HepG2 (cell line): ENCODE measurements around the gene SPTBN4. TPM values are rescaled to one million over a fixed set of nuclear protein-coding genes. Genes with fewer than 3 reads are reported as not detected.

Source experiments
- ATAC-seq: fragments of 200-7000 bp; cut with Tn5 transposase; 3 replicates; pipeline ENCODE4 v1.9.1; 2020; ENCODE audit warnings: mild to moderate bottlenecking, moderate library complexity
- BruUV-seq: library from RNA; stranded (reverse); fragments of 400-500 nt; replicated peaks from 2 replicates; lab custom pipeline; 2021; lab: Mats Ljungman, UMichigan
- CTCF ChIA-PET: fragments of 300-600 bp; formaldehyde crosslinking; extraction: SDS; loops from one replicate; lab custom pipeline; 2021; ENCODE audit warnings: low total read pairs, inconsistent platforms, low intra/inter-chr PET ratio; lab: Yijun Ruan, JAX
- POLR2A ChIA-PET: fragments of 350-600 bp; sonication (Branson Sonifier 250); formaldehyde crosslinking; loops from one replicate; lab custom pipeline; 2020; ENCODE audit warnings: antibody characterized with exemption, inconsistent platforms; lab: Yijun Ruan, JAX
- DNase-seq: peaks from one replicate; pipeline ENCODE4 v3.0.0-alpha.2; 2015; ENCODE audit warnings: low spot score
- FAIRE-seq: peaks from 3 replicates; lab custom pipeline; 2011; peaks lifted over from hg19 to GRCh38; lab: Jason Lieb, UNC
- H2AFZ ChIP-seq: one replicate; pipeline ENCODE4 v1.6.1; 2011; ENCODE audit warnings: low read length, inconsistent platforms
- H3K27ac ChIP-seq: fragments of 300-600 bp; 3 replicates; pipeline ENCODE4 v1.8.0; 2011; ENCODE audit warnings: mixed run types, mild to moderate bottlenecking, mixed read lengths, low read length, inconsistent platforms; ENCODE audit not compliant: insufficient read depth; ENCODE audit errors: extremely low read length
- H3K27me3 ChIP-seq, 2 experiments: fragments of 200-600 bp in 1 of 2; 2 replicates in 1 of 2; 3 replicates in 1 of 2; pipeline versions ENCODE4 v1.6.0 to v1.8.0; 2011; ENCODE audit warnings: low read length in 2 of 2, mild to moderate bottlenecking in 2 of 2, moderate library complexity in 2 of 2, inconsistent platforms in 1 of 2; ENCODE audit not compliant: insufficient read depth in 2 of 2, control insufficient read depth in 1 of 2
- H3K36me3 ChIP-seq, 2 experiments: fragments of 200-600 bp in 1 of 2; replicated peaks in 1 of 2; 2 replicates in 1 of 2; 3 replicates in 1 of 2; pipeline versions ENCODE4 v1.5.1 to v1.8.0; 2011; ENCODE audit warnings: low read length in 2 of 2, inconsistent platforms in 1 of 2; ENCODE audit not compliant: insufficient read depth in 2 of 2, control insufficient read depth in 1 of 2
- H3K4me1 ChIP-seq: 2 replicates; pipeline ENCODE4 v1.5.1; 2012; ENCODE audit warnings: low read length, inconsistent platforms; ENCODE audit not compliant: insufficient read depth
- H3K4me2 ChIP-seq: 2 replicates; pipeline ENCODE4 v1.6.0; 2011; ENCODE audit warnings: low read depth, low read length, inconsistent platforms
- H3K4me3 ChIP-seq, 3 experiments: fragments of 200-600 bp in 1 of 3; sonication (generic), shearing (Covaris generic) in 1 of 3; replicated peaks in 1 of 3; 2 replicates each; pipeline ENCODE4 v1.5.1; 2011 to 2016; ENCODE audit warnings: low read length in 3 of 3, inconsistent platforms in 2 of 3, low read depth in 2 of 3, mild to moderate bottlenecking in 2 of 3, control low read depth in 1 of 3, mixed read lengths in 1 of 3; ENCODE audit not compliant: insufficient read depth in 1 of 3
- H3K79me2 ChIP-seq: one replicate; pipeline ENCODE4 v1.6.1; 2011; ENCODE audit warnings: low read length, inconsistent platforms; ENCODE audit not compliant: insufficient read depth
- H3K9ac ChIP-seq: 2 replicates; pipeline ENCODE4 v1.6.0; 2011; ENCODE audit warnings: mild to moderate bottlenecking, low read depth, low read length, inconsistent platforms; ENCODE audit not compliant: insufficient read depth
- H3K9me3 ChIP-seq: 2 replicates; pipeline ENCODE4 v1.5.1; 2012; ENCODE audit warnings: mild to moderate bottlenecking, low read length
- H4K20me1 ChIP-seq: 2 replicates; pipeline ENCODE4 v1.6.0; 2011; ENCODE audit warnings: inconsistent platforms, mild to moderate bottlenecking, low read length, moderate library complexity; ENCODE audit not compliant: insufficient read depth
- DBP ChIP-seq: sonication (generic); formaldehyde crosslinking; IDR thresholded peaks from 2 replicates; pipeline ENCODE4 v1.4.0; 2020; ENCODE audit warnings: missing genetic modification reagents; ENCODE audit errors: not compliant biosample characterization
- IRX3 ChIP-seq: sonication (generic); formaldehyde crosslinking; IDR thresholded peaks from 2 replicates; pipeline ENCODE4 v1.8.1; 2023; ENCODE audit warnings: mild to moderate bottlenecking, low read depth, missing genetic modification reagents, borderline replicate concordance
- MLX ChIP-seq: IDR thresholded peaks from 2 replicates; pipeline ENCODE4 v1.6.1; 2016
- NFE2L2 ChIP-seq: fragments of 150-350 bp; IDR thresholded peaks from 2 replicates; pipeline ENCODE4 v1.6.1; 2014; ENCODE audit warnings: low read length
- NFKBIZ ChIP-seq: IDR thresholded peaks from 2 replicates; pipeline ENCODE4 v1.6.1; 2018; ENCODE audit warnings: missing genetic modification reagents, missing compliant biosample characterization
- NFYC ChIP-seq: IDR thresholded peaks from 2 replicates; pipeline ENCODE4 v1.6.1; 2016; ENCODE audit warnings: missing genetic modification reagents, missing compliant biosample characterization
- ZBTB33 ChIP-seq: sonication (generic); formaldehyde crosslinking; IDR thresholded peaks from 2 replicates; pipeline ENCODE4 v1.4.0; 2020; ENCODE audit warnings: missing genetic modification reagents
- ZNF253 ChIP-seq: sonication (generic); formaldehyde crosslinking; IDR thresholded peaks from 2 replicates; pipeline ENCODE4 v1.8.0; 2022; ENCODE audit warnings: mild to moderate bottlenecking, missing genetic modification reagents, borderline replicate concordance
- ZNF512 ChIP-seq: sonication (generic); formaldehyde crosslinking; IDR thresholded peaks from 2 replicates; pipeline ENCODE4 v1.4.0; 2020; ENCODE audit warnings: mild to moderate bottlenecking, missing genetic modification reagents
- ZNF576 ChIP-seq: sonication (generic); formaldehyde crosslinking; IDR thresholded peaks from 2 replicates; pipeline ENCODE4 v1.4.0; 2020; ENCODE audit warnings: mild to moderate bottlenecking, missing genetic modification reagents
- ZNF652 ChIP-seq: IDR thresholded peaks from 2 replicates; pipeline ENCODE4 v1.6.1; 2016; ENCODE audit warnings: low read depth, borderline replicate concordance
- ZNF737 ChIP-seq: sonication (generic); formaldehyde crosslinking; IDR thresholded peaks from 2 replicates; pipeline ENCODE4 v1.5.0; 2020; ENCODE audit warnings: missing genetic modification reagents, mild to moderate bottlenecking, borderline replicate concordance
- WGBS: methylation state at CpG from one replicate; pipeline ENCODE4 v1.1.6; 2017; ENCODE audit warnings: low lambda C conversion rate; 5-methylcytosine and 5-hydroxymethylcytosine counted together
- in situ Hi-C: cut with HindIII; loops from 2 replicates; pipeline ENCODE4 v1.10.0; 2017; ENCODE audit warnings: low pct_unique_long_range_greater_than_20kb; ENCODE audit not compliant: extremely low pct_ligation_motif_present
- intact Hi-C: fragments of 100-400 bp; cut with micrococcal nuclease; formaldehyde crosslinking; loops from one replicate; pipeline ENCODE4 v1.10.0; 2022; ENCODE audit not compliant: unreplicated experiment
- polyA plus RNA-seq, 8 experiments: library from polyadenylated mRNA; depleted of rRNA in 3 of 8; stranded (reverse) in 7 of 8; unstranded in 1 of 8; fragments of >200 nt; fragmentation: Illumina TruSeq in 4 of 8; extraction: Trizol in 4 of 8; gene quantifications; 2 replicates each; pipeline versions ENCODE4 v1.2.1 to v1.2.3, GENCODE V29; 2011 to 2016; ENCODE audit warnings: low read depth in 4 of 8, missing spikeins in 1 of 8, mixed read lengths in 1 of 8; ENCODE audit not compliant: insufficient read depth in 1 of 8
- total RNA-seq, 5 experiments: library from RNA; depleted of rRNA; stranded (reverse); fragments of >200 nt; fragmentation: Illumina TruSeq; extraction: Trizol; gene quantifications; 2 replicates each; pipeline ENCODE4 v1.2.3, GENCODE V29; 2016; ENCODE audit warnings: low read depth in 1 of 5

The SPTBN4 gene
- total and polyA plus RNA-seq, 2 of the 13 experiments (the other 11 are each of a cell fraction or from before 2014, with no cell fraction given) = 0.11 TPM

- Histone ChIP-seq H3K4me2 (no peak overlapping the region), H3K4me1 (no peaks in the 10 kb centered on the region), H2AFZ (no peak overlapping the region), H3K9me3 (no peaks in the 10 kb centered on the region), H3K9ac (no peak overlapping the region), H3K4me3 (no peak overlapping the region), H3K27ac (no peak overlapping the region), H3K27me3 (no peaks in the 10 kb centered on the region), H3K36me3 (0 out of 5 replicates have a peak, but pooled peaks cover 0 to 1% of the 10 kb centered on the region in 2 experiments), H4K20me1 (no peaks in the 10 kb centered on the region), H3K79me2 (no peaks in the 10 kb centered on the region)
- ATAC-seq (no peak), DNase-seq (no peak), FAIRE-seq (no peak)
- no peak for TF ChIP-seq ZNF576 (CRISPR knock-in tag)
- TF ChIP-seq NFKBIZ (CRISPR knock-in tag) = no peak
- TF ChIP-seq ZNF512 (CRISPR knock-in tag) = no peak
- no peak for TF ChIP-seq NFE2L2
- POLR2A ChIA-PET = no interaction called here
- CTCF ChIA-PET = no interaction called here
- no TSS peak for BruUV-seq
- in situ Hi-C loops (no loop called here), intact Hi-C loops (no loop called here)
- 97% methylated on average over 4 of the region's 14 CpGs for WGBS
Observed at GRCh38 chr19:40583283-40583682, 116.5 kb downstream of the SPTBN4 start.

GRCh38 chr19:40584007-40584406 lies 117.2 kb downstream of the SPTBN4 start:
- TF ChIP-seq ZNF652 (CRISPR knock-in tag) = 0 out of 2 replicates have a peak, but pooled peaks have one; percentile 36
- no peak for TF ChIP-seq ZNF253 (CRISPR knock-in tag)
- no peak for TF ChIP-seq IRX3 (CRISPR knock-in tag)
- no peak for TF ChIP-seq MLX (CRISPR knock-in tag)
- no peak for TF ChIP-seq DBP (CRISPR knock-in tag)
- no peak for TF ChIP-seq NFYC (CRISPR knock-in tag)
- no peak for TF ChIP-seq ZNF737 (CRISPR knock-in tag)
- TF ChIP-seq ZBTB33 = peak; percentile 47; the same call in 1 of the 2 replicates
- no peaks in the 10 kb centered on the region for H3K9me3 ChIP-seq
- ChIA-PET POLR2A (no interaction called here), CTCF (interaction anchor here (1.1 kb wide), 1 partner anchor 36 kb away, joined by 3 read pairs; no protein-coding TSS in a partner anchor)
- no peaks in the 10 kb centered on the region for H4K20me1 ChIP-seq
- H2AFZ ChIP-seq = no peak overlapping the region
- WGBS = 60% methylated on average over 5 of the region's 5 CpGs
- H3K9ac ChIP-seq = no peak overlapping the region
- no TSS peak for BruUV-seq
- DNase-seq = no peak
- intact Hi-C loops = no loop called here
- H3K36me3 ChIP-seq = 0 out of 5 replicates have a peak, but pooled peaks cover 0 to 1% of the 10 kb centered on the region in 2 experiments
- no peak overlapping the region for H3K27ac ChIP-seq
- 0 out of 3 replicates have a peak, but pooled peaks have one; percentile 43 for ATAC-seq
- H3K4me3 ChIP-seq = no peak overlapping the region
- no peaks in the 10 kb centered on the region for H3K79me2 ChIP-seq
- no peaks in the 10 kb centered on the region for H3K4me1 ChIP-seq
- FAIRE-seq = peak; percentile 4
- in situ Hi-C loops = no loop called here
- H3K4me2 ChIP-seq = no peak overlapping the region
- H3K27me3 ChIP-seq = no peaks in the 10 kb centered on the region
